NT2/D1 (cell line): ENCODE data around the gene THBD.

Experiments used
- YY1 ChIP-seq: IDR thresholded peaks from 2 replicates; pipeline ENCODE4 v1.6.1; 2011; ENCODE audit not compliant: insufficient read length, insufficient read depth
- ZNF274 ChIP-seq: IDR thresholded peaks from 2 replicates; pipeline ENCODE4 v1.6.1; 2011; ENCODE audit warnings: mild to moderate bottlenecking, low read depth, low read length

- TF ChIP-seq ZNF274: no peak
- TF ChIP-seq YY1: no peak
Observed at GRCh38 chr20:23059001-23059400, 9.5 kb upstream of the THBD start.
